GM18873 (cell line): ENCODE results near the gene LYAR.
A peak's percentile ranks its signal among the peaks of the same experiment; 100 is the strongest.

Source experiments
- ATAC-seq: cut with Tn5 transposase; IDR thresholded peaks from one replicate; pipeline ENCODE4 v1.9.1; 2021; ENCODE audit warnings: mild to moderate bottlenecking, moderate library complexity, moderate number of reproducible peaks; ENCODE audit not compliant: unreplicated experiment, low FRiP score

The LYAR gene

GRCh38 chr4:4317496-4318232, 27.7 kb upstream of the LYAR start:
- ATAC-seq = no peak

DNA sequence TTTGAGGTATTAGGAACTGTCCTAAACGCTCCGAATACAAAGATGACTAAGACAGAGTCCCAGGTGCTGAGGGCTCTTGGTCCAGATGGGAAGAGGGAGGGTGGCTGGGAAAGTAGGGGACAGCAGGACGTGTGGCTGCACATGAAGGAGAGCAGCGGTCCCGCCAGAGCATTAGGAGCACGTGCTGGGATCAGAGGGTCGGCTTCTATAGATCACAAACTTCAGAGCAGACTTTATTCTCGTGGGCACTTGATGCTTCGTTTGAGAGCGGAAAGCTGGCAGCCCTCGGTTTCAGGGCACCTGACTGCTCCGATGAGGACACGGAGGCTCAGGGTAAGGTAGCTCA, 26.2 kb upstream of the LYAR start:
- ATAC-seq = no peak

GRCh38 chr4:4315461-4316149, 25.7 kb upstream of the LYAR start:
- ATAC-seq = no peak

DNA sequence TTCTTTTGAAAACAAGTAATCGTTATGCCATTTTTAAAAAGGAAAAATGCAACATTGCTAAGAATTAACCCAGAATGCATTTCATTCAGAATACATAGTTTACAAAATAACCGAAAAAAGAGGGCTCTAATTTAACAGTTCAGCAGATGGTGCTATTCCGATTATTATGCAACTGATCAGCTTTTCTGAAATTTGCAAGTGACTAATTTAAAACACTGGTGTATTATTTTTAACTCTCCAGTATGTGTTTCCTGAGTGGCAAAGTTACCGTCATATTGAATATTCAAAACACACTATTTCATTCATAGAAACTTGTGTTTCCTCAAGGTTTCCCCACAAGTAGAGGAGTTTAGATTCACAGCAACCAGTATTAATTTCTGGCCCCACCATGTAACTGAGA, 21.2 kb upstream of the LYAR start:
- ATAC-seq = no peak

- ATAC-seq = no peak
Measured at GRCh38 chr4:4308800-4309441, 19.0 kb upstream of the LYAR start.

- no peak for ATAC-seq
Measured at GRCh38 chr4:4306920-4307319, 17.0 kb upstream of the LYAR start.

- ATAC-seq = no peak
Measured at GRCh38 chr4:4302416-4302815, 12.5 kb upstream of the LYAR start.

DNA sequence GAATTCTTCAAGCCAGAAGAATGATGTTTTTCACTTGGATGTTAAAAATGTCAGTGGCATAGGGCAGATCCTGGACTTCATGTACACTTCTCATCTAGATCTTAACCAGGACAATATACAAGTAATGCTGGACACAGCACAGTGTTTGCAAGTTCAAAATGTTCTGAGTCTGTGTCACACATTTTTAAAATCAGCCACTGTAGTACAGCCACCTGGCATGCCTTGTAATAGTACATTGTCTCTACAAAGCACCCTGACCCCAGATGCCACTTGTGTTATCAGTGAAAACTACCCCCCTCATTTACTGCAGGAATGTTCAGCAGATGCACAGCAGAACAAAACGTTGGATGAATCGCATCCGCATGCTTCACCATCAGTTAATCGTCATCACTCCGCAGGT, 12.0 kb upstream of the LYAR start:
- ATAC-seq = no peak

- no peak for ATAC-seq
Measured at GRCh38 chr4:4299006-4299405, 9.1 kb upstream of the LYAR start.

DNA sequence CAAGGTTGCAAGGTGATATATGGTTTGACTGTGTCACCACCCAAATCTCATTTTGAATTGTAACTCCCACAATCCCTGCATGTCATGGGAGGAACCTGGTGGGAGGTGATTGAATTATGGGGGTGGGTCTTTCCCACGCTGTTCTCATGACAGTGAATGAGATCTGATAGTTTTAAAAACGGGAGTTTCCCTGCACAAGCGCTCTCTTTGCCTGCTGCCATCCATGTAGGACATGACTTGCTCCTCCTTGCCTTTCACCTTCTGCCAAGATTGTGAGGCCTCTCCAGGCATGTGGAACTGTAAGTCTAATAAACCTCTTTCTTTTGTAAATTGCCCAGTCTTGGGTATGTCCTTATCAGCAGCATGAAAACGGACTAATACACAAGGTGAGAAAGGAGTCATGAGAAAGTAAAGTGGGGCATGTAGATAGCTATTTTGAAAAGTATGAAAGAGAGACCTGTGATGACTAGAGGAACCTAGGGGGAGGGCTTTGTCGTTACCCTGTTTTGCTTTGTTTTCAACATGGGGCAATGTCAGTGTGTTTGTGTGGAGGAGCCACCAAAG, 6.4 kb upstream of the LYAR start:
- ATAC-seq = no peak

- ATAC-seq = no peak
Measured at GRCh38 chr4:4293279-4293678, 3.3 kb upstream of the LYAR start.

DNA sequence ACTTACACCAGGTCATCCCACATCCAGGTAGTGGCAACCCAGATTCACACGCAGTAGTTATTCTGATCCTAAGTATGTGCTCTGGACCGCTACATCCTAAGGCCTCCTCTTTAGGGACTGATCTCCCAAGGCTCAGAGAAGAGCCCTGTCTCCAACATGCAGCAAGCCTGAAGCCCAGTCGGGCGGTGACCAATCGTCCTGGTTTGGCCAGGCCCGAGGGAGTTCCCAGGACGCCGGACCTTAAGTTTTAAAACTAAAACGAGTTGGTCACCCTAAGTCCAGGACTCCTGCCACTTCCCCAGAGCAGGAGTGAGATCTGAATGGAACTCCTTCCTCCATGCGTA, 385 bp downstream of the LYAR start:
- peak; percentile 20 for ATAC-seq

GRCh38 chr4:4289055-4289454, 899 bp downstream of the LYAR start:
- ATAC-seq = no peak

- ATAC-seq = no peak
Measured at GRCh38 chr4:4288098-4288497, 1.9 kb downstream of the LYAR start.

- no peak for ATAC-seq
Measured at GRCh38 chr4:4284827-4285618, 4.9 kb downstream of the LYAR start.

- no peak for ATAC-seq
Measured at GRCh38 chr4:4281787-4282186, 8.2 kb downstream of the LYAR start.

GRCh38 chr4:4277531-4277930, 12.4 kb downstream of the LYAR start:
- no peak for ATAC-seq

DNA sequence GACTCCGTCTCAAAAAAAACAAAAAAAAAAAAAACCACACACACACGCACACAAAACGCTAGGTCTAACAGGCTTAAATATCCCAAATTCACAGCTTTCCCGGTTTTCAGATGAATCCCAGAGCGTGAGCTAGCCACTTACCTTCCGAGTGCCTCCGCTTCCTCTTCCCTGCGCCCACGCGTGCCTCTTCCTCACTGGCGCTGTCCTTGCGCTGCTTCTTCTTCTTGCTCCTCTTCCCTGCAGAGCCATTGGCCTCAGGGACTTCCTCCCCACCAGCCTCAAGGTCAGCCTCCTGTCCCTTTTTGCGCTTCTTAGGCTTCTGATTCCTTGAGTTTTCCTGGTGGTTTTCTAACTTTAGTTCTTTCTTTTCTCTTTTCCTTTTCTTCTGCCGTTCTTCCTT, 15.7 kb downstream of the LYAR start:
- no peak for ATAC-seq

DNA sequence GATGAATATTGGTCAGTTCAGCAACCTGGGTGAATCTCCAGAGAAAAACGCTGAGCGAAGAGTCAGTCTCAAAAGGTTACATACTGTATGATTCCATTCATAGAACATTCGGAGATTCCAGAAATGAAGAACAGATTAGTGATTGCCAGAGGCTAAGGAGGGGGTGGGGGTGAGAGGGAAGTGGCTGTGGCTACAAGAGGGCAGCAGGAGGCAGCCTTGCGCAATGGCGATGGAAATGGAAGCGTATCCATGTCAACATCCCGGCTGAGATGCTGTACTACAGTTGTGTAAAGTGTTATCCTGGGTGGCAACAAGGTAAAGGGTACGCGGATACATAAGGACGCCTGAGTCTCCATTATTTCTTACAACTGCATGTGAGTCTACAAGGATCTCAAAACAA, 18.0 kb downstream of the LYAR start:
- no peak for ATAC-seq

DNA sequence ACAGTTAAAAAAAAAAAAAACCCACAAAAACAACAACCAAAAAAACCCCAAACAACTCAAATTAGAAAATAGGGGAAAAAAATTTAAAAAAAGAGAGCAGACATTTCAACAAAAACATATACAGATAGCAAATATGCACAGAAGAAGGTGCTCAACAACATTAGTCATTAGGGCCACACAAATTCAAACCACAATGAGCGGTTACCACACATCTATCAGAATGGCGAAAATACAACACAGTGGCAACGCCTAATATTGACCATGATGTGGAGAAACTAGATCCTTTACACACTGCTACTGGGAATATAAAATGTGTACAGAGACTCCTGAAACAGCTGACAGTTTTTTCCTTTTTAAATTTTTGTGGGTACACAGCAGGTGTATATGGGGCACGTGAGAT, 19.4 kb downstream of the LYAR start:
- no peak for ATAC-seq

DNA sequence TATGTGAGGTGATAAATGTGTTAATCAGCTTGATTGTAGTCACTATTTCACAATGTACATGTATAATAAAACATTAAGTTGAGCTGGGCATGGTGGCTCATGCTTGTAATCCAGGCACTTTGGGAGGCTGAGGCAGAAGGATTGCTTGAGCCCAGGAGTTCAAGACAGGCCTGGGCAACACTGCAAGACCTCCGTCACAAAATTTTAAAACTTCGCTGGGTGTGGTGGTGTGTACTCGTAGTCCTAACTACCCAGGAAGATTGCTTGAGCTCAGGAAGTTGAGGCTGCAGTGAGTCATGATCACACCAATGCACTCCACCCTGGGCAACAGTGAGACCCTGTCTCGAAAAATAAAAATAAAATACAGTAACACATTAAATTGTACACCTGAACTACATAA, 20.1 kb downstream of the LYAR start:
- ATAC-seq = no peak
